Liver (tissue), 3 donors: ENCODE data around the gene HSD11B1L.

Experiments used
- CTCF ChIP-seq: fragments of 150-350 bp; IDR thresholded peaks from 2 replicates; pipeline ENCODE4 v1.5.1; 2017; ENCODE audit warnings: improper control_type of control experiment, low read depth, low read length; ENCODE audit not compliant: missing input control
- EGR1 ChIP-seq, 2 donors: IDR thresholded peaks; 2 replicates each; pipeline ENCODE4 v1.6.1; 2016 to 2018; ENCODE audit warnings: antibody characterized with exemption in 2 of 2, low read depth in 2 of 2
- FOXA1 ChIP-seq: IDR thresholded peaks from 2 replicates; pipeline ENCODE4 v1.6.1; 2016; ENCODE audit warnings: antibody characterized with exemption
- JUND ChIP-seq, 2 donors: IDR thresholded peaks; 2 replicates each; pipeline ENCODE4 v1.6.1; 2016; ENCODE audit warnings: antibody characterized with exemption in 2 of 2
- MAX ChIP-seq: IDR thresholded peaks from 2 replicates; pipeline ENCODE4 v1.6.1; 2016; ENCODE audit warnings: antibody characterized with exemption
- RAD21 ChIP-seq, 2 donors: IDR thresholded peaks; 2 replicates each; pipeline ENCODE4 v1.6.1; 2016; ENCODE audit warnings: antibody characterized with exemption in 2 of 2, mild to moderate bottlenecking in 2 of 2
- REST ChIP-seq: IDR thresholded peaks from 2 replicates; pipeline ENCODE4 v1.6.1; 2016; ENCODE audit warnings: antibody characterized with exemption, mild to moderate bottlenecking
- RXRA ChIP-seq, 2 donors: IDR thresholded peaks; 2 replicates each; pipeline ENCODE4 v1.6.1; 2017 to 2018; ENCODE audit warnings: antibody characterized with exemption in 2 of 2, mild to moderate bottlenecking in 1 of 2
- SP1 ChIP-seq: IDR thresholded peaks from 2 replicates; pipeline ENCODE4 v1.6.1; 2018; ENCODE audit warnings: antibody characterized with exemption, mild to moderate bottlenecking
- TAF1 ChIP-seq: conservative IDR thresholded peaks from 2 replicates; pipeline ENCODE4 v1.6.1; 2016; ENCODE audit warnings: antibody characterized with exemption, mild to moderate bottlenecking
- YY1 ChIP-seq: IDR thresholded peaks from 2 replicates; pipeline ENCODE4 v1.6.1; 2016; ENCODE audit warnings: antibody characterized with exemption, mild to moderate bottlenecking
- ZBTB33 ChIP-seq: IDR thresholded peaks from 2 replicates; pipeline ENCODE4 v1.6.1; 2016; ENCODE audit warnings: antibody characterized with exemption
- donor health status: healthy.
- donor health status: healthy.

GRCh38 chr19:5673752-5674151 lies 7.1 kb upstream of the HSD11B1L start:
- TF ChIP-seq CTCF = no peak
- no peak for TF ChIP-seq REST
- no peak for TF ChIP-seq ZBTB33
- TF ChIP-seq RAD21 (IDR thresholded peaks at IDR 0.05) = no peak
- no peak for TF ChIP-seq YY1
- TF ChIP-seq FOXA1 = no peak
- no peak for TF ChIP-seq RXRA (IDR thresholded peaks at IDR 0.05)
- TF ChIP-seq TAF1 = no peak
- no peak for TF ChIP-seq SP1
- no peak for TF ChIP-seq MAX
- TF ChIP-seq EGR1 (IDR thresholded peaks at IDR 0.05; ENCODE audit: low read depth in 2 of 2) = no peak
- no peak for TF ChIP-seq JUND (IDR thresholded peaks at IDR 0.05)
